ENCODE results near the gene RCBTB1.
"Not testable (repeated sequence)": the region's sequence is repeated elsewhere in the genome, so short reads cannot be mapped to it uniquely, and the experiment has no call there.

The RCBTB1 gene

DNA sequence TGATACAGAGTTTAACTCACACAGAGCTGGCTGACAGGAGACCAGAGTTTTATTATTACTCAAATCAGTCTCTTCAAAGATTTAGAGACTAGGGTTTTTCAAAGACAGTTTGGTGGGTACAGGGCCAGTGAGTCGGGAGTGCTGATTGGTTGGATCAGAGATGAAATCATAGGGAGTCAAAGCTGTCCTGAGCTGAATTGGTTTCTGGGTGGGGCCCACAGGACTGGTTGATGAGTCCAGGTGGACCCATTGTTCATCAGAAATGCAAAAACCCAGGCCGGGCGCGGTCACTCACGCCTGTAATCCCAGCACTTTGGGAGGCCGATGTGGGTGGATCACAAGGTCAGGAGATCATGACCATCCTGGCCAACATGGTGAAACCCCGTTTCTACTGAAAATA is 17.3 kb upstream of the RCBTB1 start:
- DNase-seq, result not testable (repeated sequence)

DNA sequence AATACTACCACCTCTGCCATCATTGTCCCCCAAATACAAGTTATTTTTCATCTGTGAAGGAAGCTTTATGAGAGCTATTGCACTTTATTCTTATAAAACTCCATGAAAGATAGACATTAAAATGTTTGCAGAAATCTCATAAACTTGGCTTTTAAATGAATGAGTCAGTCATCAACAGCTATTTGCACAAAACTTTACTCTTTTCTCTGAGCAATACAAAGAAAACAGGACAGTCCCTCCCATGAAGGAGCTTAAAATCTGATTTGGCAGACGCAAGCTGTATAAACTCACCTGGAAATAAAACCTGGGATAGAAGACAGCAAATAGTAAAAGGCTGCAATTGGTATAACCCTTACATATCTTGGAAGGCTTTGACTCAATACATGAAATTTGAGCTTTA is 16.6 kb upstream of the RCBTB1 start:
- no peak for DNase-seq

DNA sequence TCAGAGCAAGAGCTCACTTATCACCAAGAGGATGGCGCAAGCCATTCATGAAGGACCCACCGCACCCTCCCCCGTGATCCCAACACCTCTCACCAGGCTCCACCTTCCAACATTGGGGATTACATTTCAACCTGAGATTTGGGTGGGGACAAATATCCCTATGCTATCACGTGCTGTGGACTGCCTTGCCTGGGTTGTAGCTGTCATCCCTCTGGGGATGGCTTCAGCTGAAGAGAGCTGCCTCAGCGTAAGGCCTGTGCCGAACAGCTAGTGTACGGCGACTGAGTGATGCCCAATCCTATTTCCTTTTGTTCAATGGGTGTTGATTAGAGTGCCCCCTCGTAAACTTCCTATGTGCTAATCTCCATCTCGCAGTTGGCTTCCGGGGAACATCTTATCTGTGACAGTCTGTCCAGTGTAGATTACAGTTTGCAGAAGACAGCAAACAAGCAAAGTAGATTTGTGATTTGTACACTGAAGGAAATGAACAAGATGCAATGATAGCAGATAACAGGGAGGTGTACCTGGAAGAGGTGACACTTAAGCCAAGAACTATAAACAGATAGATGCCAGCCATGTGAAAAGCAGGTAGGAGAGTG is 11.8 kb upstream of the RCBTB1 start:
- DNase-seq, result no peak

- DNase-seq, result no peak
Observed at GRCh38 chr13:49596221-49596620, 10.9 kb upstream of the RCBTB1 start.

GRCh38 chr13:49594576-49594975 is 9.2 kb upstream of the RCBTB1 start:
- no peak for DNase-seq

DNA sequence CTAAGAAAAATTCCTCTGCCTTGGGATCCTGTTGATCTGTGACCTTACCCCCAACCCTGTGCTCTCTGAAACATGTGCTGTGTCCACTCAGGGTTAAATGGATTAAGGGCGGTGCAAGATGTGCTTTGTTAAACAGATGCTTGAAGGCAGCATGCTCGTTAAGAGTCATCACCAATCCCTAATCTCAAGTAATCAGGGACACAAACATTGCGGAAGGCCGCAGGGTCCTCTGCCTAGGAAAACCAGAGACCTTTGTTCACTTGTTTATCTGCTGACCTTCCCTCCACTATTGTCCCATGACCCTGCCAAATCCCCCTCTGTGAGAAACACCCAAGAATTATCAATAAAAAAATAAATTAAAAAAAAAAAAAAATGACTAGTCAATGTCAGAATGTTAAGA is 8.5 kb upstream of the RCBTB1 start:
- not testable (repeated sequence) for DNase-seq

GRCh38 chr13:49590714-49591113 is 5.4 kb upstream of the RCBTB1 start:
- DNase-seq, result not testable (repeated sequence)

GRCh38 chr13:49587311-49587847 is 2.0 kb upstream of the RCBTB1 start:
- no peak for DNase-seq

DNA sequence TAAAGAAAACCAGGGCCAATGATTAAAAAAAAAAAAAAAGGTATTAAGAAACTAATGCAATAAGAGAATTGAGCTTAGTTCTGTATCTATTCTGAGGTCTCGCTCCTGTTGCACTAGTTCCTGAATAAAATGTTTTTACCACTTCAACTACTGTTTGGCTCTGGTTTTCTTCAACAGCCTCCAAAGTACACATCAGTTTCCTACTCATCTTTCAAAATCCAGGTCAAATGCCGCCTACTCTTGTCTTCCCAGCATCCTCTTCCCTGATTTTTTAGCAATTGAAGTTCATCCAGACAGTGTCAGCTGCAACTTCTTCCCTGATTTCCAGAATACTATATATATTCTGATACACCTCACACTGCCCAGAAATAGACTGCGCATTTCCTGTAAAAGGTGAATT is 1.4 kb upstream of the RCBTB1 start:
- no peak for DNase-seq

DNA sequence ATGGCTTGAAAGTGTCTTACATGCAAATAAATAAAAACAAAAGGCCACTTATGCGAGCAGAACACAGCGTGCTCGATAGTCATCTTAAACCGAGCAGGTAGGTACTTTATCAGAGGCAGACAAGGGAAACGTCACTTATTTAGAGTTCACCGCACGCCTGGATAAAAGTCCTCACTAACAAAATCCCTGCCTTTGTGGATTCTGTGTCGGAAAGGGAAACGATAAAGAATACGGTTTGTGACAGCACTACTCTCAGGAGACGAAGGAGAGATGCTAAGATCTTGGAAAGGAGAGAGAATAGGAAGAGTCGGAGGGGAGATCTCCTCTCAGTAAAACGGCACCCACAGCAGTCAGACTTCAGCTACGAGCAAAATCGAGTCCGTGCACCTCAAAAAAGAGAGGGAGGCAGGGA is 581 bp downstream of the RCBTB1 start:
- DNase-seq, result no peak

DNA sequence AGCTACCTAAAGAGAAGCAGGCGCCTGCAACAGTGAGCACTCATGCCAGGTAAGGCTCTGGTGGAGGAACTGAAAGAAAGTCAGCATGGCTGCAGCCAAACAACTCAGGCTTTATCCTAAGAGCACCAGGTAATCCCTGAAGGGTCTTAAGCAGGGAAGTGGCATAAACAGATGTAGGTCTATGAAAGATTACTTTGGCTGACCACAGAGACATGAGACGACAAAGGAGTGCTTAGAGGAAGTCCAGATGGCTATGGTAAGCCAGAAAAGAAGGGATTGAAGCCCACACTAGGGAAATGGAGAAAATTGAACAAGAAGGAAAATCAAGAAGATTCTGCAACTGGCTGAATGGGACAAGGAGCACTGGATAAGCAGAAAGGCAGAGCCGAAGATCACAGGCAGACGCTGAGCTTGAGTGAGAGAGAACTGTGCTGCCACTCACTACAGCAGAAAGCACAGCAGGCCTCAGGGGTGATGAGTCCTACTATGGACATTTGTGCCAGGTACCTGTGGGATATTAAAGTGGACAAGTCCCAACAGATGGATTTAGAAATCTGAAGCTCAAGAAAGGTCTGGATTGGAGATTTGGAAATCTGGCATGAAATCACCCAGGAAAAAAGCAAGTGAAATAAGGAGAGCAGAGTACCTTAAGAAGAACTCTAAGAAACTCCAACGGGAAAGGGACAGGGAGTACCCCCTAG is 4.2 kb downstream of the RCBTB1 start:
- no peak for DNase-seq

- DNase-seq, result no peak
Observed at GRCh38 chr13:49579501-49579900, 5.9 kb downstream of the RCBTB1 start.

DNA sequence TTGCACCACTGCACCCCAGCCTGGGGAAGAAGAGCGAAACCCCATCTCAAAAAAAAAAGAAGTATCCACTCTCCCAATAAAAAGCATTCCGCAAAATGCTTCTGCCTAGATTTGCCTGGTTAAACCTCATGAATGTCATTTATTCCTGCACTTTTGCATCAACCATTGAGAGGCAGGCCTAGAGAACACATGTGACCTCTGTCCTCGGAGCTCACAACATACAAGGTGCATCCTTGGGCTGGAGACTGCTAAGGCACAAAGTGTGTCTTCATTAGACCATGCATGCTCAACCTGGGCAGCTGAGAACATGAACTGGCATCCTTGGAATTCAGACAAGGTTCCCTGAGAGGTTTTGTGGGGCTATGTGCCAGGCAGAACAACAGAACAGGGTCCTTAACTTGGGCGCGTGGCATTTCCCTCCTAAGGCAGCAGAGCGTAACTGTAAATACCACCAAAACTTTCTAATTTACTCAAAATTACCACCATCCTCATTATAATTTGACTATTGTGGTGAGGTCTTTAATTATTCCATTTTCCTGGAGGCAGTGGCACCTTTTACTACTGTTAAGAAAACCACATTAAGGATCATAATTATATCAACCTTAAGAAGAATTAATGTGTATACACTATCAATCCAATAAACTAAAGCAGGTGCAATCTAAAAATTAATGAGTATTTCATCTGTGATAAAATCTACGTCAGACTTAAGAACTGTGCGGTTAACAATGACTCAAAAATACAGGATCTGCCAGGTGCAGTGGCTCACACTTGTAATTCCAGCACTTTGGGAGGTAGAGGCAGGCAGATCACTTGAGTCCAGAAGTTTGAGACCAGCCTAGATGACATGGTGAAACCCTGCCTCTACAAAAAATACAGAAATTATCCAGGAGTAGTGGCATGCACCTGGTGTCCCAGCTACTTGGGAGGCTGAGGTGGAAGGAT is 13.8 kb downstream of the RCBTB1 start:
- DNase-seq, result no peak

DNA sequence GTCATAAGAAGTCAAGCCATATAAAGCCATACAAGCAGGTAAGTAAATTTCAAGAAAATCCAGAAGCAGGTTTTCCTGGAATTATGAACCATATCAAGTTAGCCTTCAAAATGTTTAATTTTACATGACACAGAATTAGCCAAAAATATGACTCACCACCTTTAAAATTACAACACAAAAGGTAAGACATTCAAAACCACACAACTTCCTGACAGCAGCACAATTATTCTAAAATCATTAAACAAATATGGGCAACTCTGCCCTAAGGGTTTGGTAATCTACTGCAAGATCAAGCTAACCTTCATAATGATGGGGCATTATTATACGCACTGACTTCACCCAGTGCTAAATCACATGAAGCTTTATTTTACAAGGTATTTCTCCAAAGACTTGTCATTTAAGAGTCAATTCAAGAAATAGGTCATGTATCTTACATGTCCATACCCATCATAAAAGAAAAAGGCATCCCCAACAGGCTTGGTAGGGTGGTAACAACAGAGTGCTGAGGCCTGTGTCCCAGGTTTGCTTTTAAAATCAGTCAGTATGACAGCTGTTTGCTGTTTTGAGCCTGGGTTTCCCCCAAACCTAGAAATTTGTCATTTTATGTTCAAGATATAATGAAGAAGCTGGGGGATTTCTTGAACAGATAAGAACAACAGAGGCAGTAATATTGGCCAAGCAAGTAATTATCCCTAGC is 15.2 kb downstream of the RCBTB1 start:
- DNase-seq, result no peak

DNA sequence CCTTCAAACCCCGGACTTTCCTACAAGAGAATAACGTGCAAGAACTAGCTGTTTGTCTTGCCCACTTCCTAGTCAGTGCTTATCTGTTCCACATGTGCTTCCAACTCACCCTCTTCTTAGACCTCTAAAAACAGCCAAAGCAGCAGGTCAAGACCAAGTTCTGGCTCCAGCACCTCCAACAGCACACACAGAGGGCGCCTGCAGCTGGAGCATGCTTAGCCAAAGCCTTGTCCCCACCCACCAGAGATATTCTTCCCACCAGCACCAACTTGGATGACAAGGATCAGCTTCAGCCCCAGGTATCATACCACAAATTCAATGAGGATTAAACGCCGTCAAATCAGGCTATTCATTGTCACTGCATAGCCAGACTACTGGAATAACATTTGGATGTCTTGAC is 17.9 kb downstream of the RCBTB1 start:
- DNase-seq, result no peak

GRCh38 chr13:49566461-49566860 is 18.9 kb downstream of the RCBTB1 start:
- no peak for DNase-seq

GRCh38 chr13:49565461-49565860 is 19.9 kb downstream of the RCBTB1 start:
- DNase-seq, result not testable (repeated sequence)

DNA sequence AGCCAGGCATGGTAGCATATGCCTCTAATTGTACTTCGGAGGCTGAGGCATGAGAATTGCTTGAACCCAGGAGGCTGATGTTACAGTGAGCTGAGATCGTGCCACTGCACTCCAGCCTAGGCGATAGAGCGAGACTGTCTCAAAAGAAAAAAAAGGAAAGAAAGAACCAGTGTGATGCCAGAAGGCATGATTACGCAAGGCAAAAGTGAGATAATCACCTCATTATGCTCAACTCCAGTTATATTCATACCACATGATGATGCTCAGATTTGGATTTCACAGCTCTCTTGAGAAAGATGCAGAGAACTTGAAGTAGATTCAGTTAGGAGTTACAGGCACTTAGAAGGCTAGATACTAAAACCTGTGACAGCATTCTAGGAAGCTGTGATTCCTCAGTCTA is 21.8 kb downstream of the RCBTB1 start:
- DNase-seq, result no peak

DNA sequence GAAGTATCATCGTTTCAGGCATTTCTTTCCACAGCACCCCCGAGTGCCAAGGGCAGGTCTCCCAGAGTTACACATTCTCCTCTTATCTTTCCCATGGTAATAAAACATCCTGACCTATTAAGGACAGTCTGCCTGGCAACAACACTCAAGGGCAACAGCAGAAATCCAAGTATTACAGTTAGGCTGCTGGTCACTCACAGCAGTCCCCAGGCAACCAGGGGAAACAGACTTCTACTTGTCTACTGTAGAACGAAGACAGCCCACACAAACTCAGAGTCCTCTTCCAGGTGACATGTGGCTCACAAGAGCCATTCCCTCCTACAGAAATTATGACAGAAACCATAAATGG is 24.3 kb downstream of the RCBTB1 start:
- no peak for DNase-seq

DNA sequence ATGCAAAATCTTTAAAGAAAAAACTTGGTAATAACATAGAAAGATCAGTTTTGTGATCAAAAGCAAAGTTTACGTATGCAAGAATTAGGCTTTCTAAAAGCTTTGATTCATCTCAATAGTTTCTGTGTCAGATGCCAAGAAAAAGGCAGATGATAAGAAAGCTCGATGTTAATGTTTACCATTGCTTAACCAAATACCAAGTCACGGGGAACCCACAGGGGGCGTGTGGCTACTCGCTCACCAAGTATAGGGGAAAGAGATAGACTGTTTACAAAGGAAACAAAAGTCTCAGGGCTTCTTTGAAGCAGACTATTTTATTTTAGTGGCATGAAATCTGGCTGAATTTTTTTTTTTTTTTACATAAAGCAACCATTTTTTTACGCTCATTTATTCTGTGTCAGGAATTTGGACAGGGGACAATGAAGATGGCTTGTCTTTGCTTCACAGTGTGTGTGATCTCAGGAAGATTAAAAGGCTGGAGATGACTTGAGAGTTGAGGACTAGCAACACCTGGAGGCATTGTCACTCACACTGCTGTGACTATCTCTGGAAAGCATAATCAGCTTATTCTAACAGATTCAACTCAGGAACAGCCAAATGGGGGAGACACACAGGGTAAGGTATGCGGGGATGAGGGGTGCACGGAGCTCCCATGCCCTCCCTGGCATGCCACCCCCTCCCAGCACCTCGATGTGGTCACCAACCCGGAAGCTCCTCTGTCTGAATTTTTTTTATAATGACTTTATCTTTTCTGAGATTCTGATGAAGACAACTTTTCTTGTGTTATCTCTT is 24.9 kb downstream of the RCBTB1 start:
- no peak for DNase-seq

DNA sequence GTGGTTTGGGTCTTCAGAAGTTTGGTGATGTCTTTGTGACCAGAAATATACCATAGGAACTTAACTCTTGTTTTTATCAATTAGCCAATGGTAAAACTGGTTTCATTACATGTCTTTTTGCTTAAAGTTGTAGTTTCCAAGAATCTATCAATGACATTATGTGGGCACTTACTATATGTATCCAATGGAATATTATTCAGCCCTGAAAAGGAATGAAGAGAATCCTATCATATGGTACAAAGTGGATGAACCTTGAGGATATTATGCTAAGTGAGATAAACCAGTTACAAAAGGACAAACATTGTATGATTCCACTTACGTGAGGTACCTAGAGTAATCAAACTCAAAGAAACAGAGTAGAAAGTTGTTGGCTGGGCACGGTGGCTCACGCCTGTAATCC is 26.4 kb downstream of the RCBTB1 start:
- DNase-seq, result no peak

GRCh38 chr13:49554387-49554786 is 31.0 kb downstream of the RCBTB1 start:
- no peak for DNase-seq
